Stimulated activated CD8-positive, alpha-beta memory T cell treated with anti-CD3 and anti-CD28 coated beads, Interleukin-7, amount 100 ng/mL, for 24 hours (primary cell): ENCODE measurements around the gene UQCC2.

ENCODE experiments used
- DNase-seq: peaks from one replicate; pipeline ENCODE4 v3.0.0-alpha.2; 2020; ENCODE audit warnings: low read depth

UQCC2 gene

DNA sequence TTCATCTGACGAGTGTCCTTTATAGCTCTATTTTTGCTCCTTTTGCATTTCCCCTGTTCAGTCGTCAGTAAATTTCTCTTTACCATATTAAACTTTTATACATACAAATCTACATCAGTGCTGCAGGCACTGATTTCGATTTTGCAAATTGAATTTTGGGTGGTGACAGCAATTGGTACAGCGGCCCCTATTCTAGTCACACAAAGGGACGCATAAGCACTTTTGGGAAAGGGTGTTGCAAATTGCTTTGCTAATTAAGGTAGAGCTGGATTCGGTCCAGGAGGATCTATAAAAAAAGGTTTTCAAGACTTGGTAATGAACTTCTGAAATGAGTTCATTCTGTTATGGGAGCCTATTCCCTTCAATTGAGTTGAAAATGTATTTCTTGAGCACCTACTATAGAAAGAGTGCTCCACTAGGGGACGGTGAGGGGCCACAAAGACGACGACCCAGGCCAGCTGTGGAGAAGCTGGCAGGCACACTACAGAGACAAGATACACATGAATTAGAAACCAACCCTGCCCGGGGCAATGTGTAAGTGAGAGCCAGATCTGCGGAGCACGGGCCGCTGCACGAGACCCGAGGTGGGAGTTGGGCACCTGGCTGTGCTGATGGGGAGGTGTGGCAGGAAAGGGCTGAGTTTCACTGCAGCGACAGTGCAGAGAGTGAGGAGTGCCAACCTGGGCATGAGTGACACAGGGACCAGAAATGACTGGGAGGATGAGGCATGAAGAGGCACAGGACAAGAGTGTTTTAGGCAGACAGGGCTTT lies 5.4 kb downstream of the UQCC2 start:
- no peak for DNase-seq

DNA sequence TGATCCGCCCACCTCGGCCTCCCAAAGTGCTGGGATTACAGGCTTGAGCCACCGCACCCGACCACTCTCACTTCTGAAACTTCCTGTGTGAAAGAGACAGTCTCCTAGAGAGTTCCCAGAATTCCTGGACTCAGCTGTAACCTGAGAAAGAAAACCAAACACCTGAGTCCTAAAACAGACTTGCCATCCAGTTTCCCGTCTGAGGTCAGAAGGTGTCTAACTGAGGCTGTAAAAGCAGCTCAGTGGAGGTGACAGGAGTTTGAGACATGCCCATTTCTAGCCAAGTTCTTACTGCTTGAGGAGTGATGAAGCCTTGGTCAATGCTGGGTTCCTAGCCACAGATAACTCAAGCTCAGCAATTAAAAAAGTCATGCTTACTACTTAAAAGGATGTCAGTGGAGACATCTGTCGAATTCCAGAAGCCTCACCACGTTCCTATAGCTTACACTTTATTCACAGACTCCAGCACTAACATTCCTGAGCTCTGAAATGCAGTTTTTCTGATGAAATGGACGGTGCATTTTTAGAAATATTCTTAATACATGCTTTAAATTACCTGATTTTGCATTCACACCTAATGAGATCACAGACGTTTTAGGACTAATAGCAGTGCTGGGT lies 6.1 kb downstream of the UQCC2 start:
- no peak for DNase-seq

DNA sequence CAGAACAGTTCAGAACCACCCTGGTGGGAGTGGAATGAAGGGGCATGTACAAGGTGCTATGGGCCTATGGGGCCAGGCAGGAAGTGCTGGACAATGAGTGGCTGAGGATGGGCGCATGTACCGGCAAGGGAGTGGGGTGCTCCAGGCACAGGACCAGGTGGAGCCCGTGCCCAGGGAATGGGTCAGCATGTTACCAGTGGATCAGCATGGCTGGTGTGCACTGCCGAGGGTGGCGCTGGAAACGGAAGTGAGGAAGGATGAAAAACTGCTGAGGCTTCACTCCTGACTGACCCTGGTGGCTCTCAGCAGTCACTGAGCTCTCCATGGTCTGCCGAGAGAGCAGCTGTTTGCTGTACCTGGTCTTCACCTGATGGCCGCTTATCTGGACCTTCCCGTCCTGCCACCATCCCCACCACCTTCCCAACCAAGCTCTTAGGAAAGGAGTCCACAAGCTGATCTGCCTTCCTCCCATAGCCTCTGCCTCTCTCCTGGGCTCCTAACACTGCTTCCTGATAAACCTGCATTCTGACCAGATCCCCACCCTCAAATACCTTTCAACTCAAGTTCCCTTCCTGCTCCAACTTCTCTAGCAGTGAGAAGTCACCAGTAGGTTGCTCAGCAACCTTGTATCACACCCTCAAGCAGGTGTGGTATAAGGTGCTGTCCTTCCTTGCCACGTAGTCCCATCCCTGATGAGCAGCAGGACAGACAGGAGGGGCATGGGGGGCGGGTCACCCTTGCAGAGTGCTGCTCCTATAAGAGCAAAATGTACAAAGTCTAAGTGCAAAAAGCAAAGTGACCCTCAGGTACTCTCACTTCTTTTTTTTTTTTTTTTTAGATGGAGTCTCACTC lies 7.1 kb downstream of the UQCC2 start:
- no peak for DNase-seq

DNA sequence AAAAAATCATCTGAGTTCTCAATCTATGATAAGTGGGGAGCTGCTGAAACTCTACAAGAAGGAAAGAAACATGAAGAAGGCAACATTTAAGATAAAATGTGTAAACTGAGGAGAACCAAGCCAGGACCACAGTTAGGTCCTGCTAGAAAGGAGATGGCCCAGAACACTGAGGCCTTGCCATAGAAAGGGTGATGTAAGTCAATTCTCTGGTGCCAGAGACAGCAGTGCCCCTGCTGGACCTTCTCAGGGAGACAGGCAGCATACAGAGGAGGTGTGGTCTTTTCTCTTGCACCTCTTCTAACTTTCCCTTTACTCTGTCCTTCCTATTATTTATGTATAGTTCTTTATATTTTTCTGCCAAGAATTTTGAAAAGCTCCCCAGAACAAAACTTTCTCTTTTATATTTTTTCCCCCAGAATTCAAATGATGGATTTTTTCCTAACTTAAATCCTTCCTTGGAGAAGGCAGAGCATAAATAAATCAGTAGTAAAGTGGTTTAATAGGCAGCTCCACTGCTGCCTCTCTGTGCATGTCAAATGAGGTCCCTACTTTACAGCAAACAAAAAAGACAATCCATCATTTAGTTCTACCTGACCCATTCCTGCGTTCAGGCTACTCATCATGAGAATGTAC lies 9.0 kb downstream of the UQCC2 start:
- DNase-seq = no peak

DNA sequence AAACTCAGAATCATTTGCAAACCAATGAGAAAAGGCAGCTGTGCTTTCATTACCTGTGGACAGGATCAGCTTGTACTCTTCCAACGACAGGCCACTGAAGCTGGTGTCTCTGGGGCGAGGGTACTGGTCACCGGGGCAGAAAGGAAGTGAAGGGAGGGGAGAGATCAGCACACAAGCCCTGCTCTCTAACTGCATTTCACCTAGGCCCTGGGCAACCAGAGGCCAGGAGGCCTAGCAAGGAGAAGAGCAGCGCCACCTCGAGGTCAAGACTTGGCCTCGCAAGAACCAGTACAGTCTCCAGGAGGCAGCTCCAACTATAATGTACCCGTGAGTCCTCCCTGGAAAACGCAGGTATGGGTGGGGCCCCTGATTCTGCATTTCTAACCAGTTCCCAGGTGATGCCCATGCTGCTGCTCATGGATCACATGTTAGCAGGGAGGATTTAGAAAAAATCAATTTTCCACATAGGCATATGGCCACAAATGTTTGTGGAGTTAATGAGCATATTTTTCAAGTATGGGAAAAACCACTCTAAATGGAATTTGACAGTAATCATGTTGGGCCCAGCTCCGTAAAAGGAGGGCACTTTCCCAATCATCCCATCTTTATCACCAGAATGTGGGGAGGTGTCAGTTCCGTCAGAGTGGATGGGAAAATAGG lies 11.0 kb downstream of the UQCC2 start:
- peak; percentile 33 for DNase-seq

DNA sequence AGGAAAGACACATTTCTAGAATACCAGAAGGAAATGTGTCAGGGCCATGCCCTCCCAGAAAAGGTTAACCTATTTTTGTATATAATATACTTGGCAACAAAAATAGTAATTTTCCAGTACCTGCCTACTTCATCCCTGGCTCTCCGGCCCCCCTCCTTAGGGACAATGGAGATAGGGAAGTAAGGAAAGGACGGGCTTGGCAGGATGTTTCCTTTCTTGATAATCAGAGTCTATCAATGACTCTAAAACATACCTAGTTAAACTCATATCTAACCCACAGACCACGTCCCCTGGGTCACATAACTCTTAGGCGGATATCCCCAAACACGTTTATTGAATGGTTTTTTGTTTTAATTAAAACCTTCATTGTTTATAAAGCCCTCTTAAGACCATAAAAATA lies 11.8 kb downstream of the UQCC2 start:
- DNase-seq = no peak

DNA sequence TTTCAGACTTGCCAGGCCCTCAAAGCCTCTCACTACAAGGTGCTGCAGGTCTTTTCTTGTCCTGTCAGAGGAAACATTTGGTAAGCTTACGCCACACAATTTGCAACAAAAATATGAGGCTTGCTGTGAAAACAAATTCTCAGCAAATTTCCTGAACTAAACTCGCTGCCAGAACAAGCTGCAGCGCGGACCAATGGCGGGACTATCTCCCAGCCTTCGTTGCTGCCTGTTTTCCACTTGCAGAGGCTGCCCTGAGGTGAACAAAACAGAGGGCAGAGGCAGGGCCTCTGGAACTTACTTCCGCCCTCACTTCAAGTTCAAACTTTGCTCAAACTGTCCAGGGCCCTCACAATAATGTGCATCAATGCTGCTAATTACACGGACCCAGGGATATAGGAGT lies 12.4 kb downstream of the UQCC2 start:
- DNase-seq = no peak

DNA sequence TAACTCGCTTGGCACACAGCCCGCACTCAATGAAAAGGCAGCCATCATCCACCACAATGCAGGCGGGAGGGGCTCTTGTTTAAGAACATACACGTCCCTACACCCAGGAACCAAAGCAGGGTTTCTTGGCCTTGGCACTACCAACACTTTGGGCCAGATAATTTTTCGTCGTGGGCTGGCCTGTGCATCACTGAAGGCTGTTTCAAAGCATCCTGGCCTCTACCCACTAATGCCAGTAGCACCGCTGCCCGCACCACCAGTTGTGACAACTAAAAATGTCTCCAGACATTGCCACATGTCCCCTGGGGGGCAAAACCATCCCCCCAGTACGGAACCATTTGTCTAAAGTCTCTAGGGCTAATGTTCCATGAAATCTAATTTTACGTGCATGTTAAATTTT lies 13.0 kb downstream of the UQCC2 start:
- no peak for DNase-seq

DNA sequence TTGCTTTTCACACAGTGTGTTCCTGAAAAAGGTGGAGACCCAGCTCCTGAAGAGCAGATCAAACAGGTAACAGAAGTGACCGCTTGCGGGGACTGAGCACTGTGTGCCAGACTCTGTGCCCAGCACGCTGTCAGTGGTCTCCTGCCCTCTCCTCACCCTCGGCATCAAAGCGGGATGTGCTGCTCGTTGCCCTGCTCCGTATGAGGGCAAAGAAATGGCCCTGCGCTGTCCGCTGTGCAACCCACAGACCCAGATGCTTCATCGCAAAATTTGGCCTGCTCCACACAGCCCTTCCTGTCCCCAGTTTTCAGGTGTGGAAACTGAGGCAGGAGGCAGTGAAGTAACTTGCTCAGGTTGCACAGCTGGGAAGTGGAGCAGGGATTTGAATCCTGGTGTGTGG lies 13.7 kb downstream of the UQCC2 start:
- no peak for DNase-seq

DNA sequence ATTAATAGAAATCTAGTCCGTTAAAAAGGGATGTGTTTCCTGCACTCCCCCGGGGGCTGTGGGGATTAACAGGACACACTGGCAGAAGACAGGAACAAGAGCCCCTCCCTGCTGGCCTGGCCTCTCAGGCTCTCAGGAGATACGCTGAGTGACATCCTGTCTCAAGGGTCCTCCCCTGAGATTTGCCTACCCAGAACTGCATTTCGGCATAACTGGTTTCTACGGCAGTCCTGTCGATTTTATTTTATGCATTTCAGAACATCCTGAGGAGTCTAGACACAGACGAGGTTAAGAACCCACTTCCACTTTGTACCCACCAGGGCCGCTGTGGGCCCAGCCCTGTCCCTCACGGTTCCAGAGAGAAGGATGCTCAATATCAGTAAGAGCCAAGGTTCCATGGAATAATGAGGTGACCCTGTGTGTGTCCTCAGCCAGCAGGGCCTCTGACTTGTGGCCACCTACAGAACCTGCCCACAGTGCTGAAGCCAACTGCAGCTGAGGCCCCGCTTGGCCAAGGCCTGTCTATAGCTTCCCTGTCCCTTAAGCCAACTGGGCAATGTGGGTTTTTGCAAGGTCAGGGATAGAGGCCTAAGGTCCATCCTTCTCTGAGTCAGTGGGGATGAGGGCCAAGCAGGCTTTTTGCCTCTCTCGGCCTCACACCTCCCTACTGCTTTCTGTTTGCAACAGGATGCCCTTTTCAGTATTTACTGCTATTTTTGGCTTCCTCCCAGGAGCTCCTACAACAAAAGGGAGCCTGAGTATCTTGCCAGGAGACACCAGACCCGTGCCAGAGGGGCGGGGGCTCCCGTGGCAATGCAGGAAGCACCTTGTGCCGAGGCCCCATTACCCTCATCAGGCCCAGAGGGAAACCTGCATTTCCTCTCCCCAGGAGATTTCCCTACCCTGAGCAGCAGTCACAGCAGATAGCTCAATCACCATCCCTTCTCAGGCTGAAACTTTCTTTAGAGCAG lies 14.7 kb downstream of the UQCC2 start:
- DNase-seq = no peak

DNA sequence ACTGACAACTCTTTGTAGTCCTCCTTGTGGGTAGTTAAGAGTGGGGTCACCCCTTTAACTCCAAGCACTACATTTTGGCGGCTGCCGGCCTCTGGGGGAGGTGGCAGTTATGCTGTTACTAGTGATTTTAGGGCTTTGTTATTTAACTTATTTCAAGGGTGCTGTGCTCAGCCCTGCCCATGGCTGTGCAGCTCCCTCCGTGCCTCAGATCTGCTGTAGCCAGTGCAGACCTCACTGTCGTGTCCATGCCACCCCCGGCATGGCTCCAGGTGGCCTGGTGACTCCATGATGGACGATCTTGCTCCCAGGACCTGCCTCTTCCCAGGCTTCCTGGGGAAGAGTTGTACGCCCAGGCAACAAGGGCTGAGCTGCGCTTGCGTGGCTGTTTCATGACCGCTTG lies 15.4 kb downstream of the UQCC2 start:
- no peak for DNase-seq

DNA sequence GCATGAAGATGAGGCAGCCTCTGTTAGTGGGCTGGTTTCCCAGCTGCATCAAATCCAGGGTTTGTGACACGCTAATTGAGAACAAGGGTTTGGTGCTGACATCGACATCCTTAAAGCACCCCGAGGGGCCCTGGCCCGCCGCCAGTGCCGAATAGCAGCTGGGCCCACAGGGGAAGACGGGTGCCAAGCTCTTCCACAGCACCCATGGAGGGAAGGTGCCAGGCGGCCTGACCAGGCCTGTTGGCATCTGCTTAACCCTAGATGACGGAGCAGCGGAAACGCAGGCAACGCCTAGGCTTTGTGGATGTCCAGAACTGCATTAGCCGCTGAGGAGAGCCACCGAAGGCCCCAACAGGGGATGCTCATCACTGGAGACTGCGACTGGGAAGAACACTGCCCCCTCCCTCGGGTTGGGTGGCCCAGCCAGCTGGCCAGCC lies 16.0 kb downstream of the UQCC2 start:
- DNase-seq = no peak

DNA sequence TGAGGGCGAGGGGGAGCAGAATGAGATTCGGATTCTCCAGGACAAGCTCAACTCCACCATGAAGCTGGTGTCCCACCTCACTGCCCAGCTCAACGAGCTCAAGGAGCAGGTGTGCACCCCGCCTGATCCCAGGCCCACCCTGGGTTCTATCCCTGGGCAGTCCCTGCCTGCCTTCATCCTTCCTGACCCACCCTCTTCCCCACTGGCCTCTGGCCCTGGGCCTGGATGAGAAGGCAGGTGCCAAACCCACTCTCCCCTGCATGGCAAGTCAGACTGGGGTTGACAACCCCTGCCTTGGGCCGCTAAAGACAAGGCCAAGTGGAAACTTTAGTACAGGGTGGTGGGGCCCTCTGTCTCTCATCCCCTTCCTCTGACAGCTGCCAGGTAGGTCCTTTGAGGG lies 16.5 kb downstream of the UQCC2 start:
- no peak for DNase-seq

DNA sequence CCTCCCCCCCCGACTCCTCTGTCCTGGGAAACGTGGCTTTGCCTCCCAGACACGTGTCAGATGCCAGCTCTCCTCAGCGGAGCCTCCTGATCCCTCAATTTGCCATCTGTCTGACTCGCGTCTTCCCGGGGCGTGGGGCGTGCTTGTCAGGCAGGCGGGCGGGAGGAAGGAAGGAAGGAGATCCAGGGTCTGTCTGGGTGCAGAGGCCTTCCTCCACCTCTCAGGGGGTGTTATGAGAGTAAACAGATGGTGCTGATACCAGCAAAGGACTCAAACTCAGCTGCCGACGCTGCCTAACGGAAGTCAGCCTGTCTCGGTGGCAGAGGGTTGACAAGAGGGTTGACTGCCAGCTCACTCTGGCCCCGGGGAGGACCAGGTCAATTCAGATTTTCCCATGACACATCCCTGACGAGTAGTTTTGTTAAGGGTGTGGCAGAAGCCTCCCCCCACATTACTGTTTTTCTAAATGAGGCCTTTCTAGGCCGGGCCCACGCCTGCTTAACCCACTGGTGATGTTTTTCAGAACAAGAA lies 17.0 kb downstream of the UQCC2 start:
- peak; percentile 48 for DNase-seq

DNA sequence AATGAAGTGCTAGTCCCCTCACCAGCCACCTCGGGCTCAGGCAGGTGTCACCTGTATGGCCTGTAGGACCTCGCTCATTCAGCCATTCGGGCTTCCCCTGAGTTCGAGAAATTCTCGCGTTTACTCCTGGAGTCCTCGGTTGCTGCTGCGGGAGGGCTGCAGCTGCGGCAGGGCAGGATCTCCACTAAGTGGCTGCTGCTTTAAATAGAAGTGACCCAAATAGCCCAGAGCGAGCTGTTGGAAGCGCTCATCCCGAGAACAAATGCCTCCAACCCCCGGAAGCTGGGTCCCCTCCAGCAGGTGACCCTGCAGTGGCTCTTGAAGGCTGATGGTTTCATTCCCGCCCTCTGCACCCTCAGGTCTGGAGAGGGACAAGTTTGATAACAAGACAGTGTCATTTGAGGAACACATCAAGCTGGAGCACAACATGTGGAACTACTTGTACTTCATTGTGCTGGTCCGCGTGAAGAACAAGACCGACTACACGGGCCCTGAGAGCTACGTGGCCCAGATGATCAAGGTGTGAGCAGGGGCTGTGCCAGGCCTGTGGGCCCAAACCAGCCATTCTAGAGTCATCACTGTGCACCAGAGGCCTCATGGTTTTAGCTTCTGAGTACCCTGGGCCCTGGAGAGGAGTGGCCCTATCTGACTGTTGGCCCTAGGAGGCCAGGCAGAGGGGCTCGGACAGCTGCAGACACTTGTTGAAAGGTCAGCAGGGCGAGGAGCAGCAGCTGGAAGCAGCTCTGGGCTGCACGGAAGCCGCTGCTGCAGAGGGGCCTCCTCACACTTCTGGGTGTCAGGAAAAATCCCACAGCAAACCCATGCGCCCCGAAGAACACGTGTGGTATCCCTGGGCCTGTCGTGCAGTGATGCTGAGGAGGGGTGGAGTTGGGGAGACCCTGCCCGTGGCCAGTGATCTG lies 18.1 kb downstream of the UQCC2 start:
- no peak for DNase-seq

DNA sequence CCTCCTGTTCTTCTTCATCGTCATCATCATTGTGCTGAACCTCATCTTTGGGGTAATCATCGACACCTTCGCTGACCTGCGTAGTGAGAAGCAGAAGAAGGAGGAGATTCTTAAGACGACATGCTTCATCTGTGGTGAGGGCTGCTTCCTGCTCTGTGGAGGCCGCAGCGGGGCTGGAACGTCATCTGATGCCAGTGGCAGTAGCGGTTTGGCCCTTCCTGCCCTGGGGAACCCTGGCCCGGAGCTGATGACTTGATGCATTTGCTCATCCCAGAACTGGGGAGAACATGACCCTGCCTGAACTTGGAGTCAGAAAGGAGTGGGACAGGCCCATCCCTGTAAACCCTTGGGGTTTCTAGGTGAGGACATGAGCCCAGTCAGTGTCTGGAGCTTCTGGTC lies 18.7 kb downstream of the UQCC2 start:
- DNase-seq = peak; percentile 30

DNA sequence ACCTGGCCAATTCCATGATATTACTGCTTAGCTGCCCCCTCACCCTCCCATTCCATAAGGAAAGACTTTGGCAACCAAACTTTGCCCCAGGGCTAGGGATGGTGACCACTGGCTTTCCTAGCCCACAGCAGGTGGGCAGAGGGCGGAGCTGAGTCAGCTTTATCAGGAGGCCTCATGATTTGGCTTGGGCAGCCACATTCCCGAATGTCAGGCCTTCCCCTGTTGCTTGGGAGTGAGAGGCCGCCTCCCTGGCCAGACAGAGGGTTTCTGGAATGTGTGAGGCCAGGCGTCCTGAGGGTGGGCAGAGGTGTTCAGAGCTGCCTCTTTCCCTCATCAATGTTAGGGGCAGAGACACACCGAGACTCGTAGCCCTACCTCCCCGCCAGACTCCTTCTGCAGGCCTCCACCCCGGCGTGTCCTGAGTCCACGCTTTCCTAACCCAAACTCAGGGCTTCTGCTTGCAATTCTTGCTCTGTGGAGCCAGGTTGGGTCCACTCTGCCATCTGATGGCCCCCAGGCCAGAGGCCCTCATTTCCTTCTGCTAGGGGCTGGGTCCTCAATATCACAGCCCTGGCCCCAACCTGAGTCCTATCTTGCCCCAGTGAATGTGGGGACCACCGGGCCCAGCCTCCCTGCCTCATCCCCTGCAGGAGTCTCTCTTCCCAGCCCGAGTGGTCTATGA lies 19.3 kb downstream of the UQCC2 start:
- DNase-seq = no peak

DNA sequence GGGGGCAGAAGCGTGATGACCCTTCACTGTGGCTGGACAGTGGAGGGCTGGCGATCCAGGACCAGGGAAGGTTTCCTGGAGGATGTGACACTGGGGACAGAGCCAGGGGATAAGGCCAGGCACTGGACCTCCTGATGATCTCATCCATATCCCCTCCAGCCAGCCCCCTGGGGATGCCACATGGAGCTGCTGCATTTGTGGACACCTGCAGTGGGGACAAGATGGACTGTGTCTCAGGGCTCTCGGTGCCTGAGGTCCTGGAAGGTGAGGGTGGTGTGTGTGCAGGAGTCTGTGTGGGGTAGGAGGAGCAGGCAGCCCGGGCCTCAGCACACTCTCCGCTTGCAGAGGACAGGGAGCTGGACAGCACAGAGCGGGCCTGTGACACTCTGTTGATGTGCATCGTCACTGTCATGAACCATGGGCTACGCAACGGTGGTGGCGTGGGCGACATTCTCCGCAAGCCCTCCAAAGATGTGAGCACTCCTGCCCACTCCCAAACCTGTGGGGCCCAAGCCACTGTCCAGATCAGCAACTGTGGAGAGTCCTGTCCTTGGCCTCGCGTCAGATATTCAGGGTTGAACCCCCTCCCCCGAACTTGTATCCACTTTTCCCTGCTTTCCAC lies 19.9 kb downstream of the UQCC2 start:
- no peak for DNase-seq
